Skeletal muscle satellite cell (primary cell): ENCODE data around the gene GNRH2.
"Not testable (repeated sequence)": the region's sequence is repeated elsewhere in the genome, so short reads cannot be mapped to it uniquely, and the experiment has no call there.

Experiments used
- H3K27me3 ChIP-seq: 2 replicates; pipeline ENCODE4 v1.7.0; 2013; ENCODE audit warnings: low read length; ENCODE audit not compliant: control insufficient read depth, insufficient read depth
- H3K36me3 ChIP-seq: 2 replicates; pipeline ENCODE4 v1.7.0; 2013; ENCODE audit warnings: mild to moderate bottlenecking, control low read depth, low read length; ENCODE audit not compliant: insufficient read depth
- H3K4me1 ChIP-seq: 2 replicates; pipeline ENCODE4 v1.7.0; 2013; ENCODE audit warnings: low read length; ENCODE audit not compliant: control insufficient read depth, insufficient read depth
- H3K4me2 ChIP-seq: 2 replicates; pipeline ENCODE4 v1.7.0; 2013; ENCODE audit warnings: mild to moderate bottlenecking, low read length
- H3K4me3 ChIP-seq: 2 replicates; pipeline ENCODE4 v1.7.0; 2013; ENCODE audit warnings: low read length
- H3K9ac ChIP-seq: 2 replicates; pipeline ENCODE4 v1.7.0; 2013; ENCODE audit warnings: mild to moderate bottlenecking, low read depth, low read length, moderate library complexity
- H3K9me3 ChIP-seq: replicated peaks from 2 replicates; pipeline ENCODE4 v1.7.0; 2013; ENCODE audit warnings: mild to moderate bottlenecking, control low read depth, low read length

Gene GNRH2

GRCh38 chr20:3044336-3044965, 1.0 kb downstream of the GNRH2 start:
- Histone ChIP-seq H3K36me3 (peaks cover 31% of the 10 kb centered on the region), H3K9me3 (no peaks in the 10 kb centered on the region), H3K27me3 (no peaks in the 10 kb centered on the region), H3K4me1 (peaks cover 27% of the 10 kb centered on the region), H3K4me3 (no peak overlapping the region), H3K9ac (no peak overlapping the region), H3K4me2 (no peak overlapping the region)

GRCh38 chr20:3045042-3045815, 1.8 kb downstream of the GNRH2 start:
- H3K4me3 ChIP-seq: peak overlapping the region; percentile 98
- peaks cover 27% of the 10 kb centered on the region for H3K4me1 ChIP-seq
- H3K9ac ChIP-seq: peak overlapping the region; percentile 90
- H3K9me3 ChIP-seq: no peaks in the 10 kb centered on the region
- H3K27me3 ChIP-seq: no peaks in the 10 kb centered on the region
- H3K4me2 ChIP-seq: peak overlapping the region; percentile 94
- H3K36me3 ChIP-seq: peaks cover 30% of the 10 kb centered on the region

- peak within 1 kb of the TSS; percentile 98 for H3K4me3 ChIP-seq
- peak within 1 kb of the TSS; percentile 94 for H3K4me2 ChIP-seq
- peaks cover 27% of the 10 kb centered on the region for H3K4me1 ChIP-seq
- no peaks in the 10 kb centered on the region for H3K27me3 ChIP-seq
- H3K9ac ChIP-seq: peak within 1 kb of the TSS; percentile 90
- no peaks in the 10 kb centered on the region for H3K9me3 ChIP-seq
- H3K36me3 ChIP-seq: peaks cover 29% of the 10 kb centered on the region
These were observed 2.6 kb downstream of the GNRH2 start, which contains the start of gene MRPS26 for GRCh38 chr20:3045816-3046676. Gene MRPS26, plus strand, starts transcription at chr20:3046052. Its CDS starts 17 bp downstream, at chr20:3046069.

- peaks cover 25% of the 10 kb centered on the region for H3K4me1 ChIP-seq
- peak overlapping the region; percentile 90 for H3K9ac ChIP-seq
- peaks cover 29% of the 10 kb centered on the region for H3K36me3 ChIP-seq
- H3K4me3 ChIP-seq: peak overlapping the region; percentile 98
- H3K27me3 ChIP-seq: no peaks in the 10 kb centered on the region
- H3K4me2 ChIP-seq: peak overlapping the region; percentile 94
- no peaks in the 10 kb centered on the region for H3K9me3 ChIP-seq
These were observed 3.4 kb downstream of the GNRH2 start for GRCh38 chr20:3046677-3047462.

GRCh38 chr20:3047486-3048419, 4.3 kb downstream of the GNRH2 start:
- Histone ChIP-seq H3K4me1 (peaks cover 21% of the 10 kb centered on the region), H3K9ac (no peak overlapping the region), H3K27me3 (no peaks in the 10 kb centered on the region), H3K9me3 (no peaks in the 10 kb centered on the region), H3K4me2 (peak overlapping the region; percentile 94), H3K4me3 (no peak overlapping the region), H3K36me3 (peaks cover 29% of the 10 kb centered on the region)

- no peak overlapping the region for H3K9ac ChIP-seq
- H3K27me3 ChIP-seq: no peaks in the 10 kb centered on the region
- no peak overlapping the region for H3K4me2 ChIP-seq
- H3K4me3 ChIP-seq: no peak overlapping the region
- no peaks in the 10 kb centered on the region for H3K9me3 ChIP-seq
- peaks cover 23% of the 10 kb centered on the region for H3K36me3 ChIP-seq
- peaks cover 10% of the 10 kb centered on the region for H3K4me1 ChIP-seq
These were observed 8.1 kb downstream of the GNRH2 start for GRCh38 chr20:3051385-3052019.

- Histone ChIP-seq H3K9me3 (no peaks in the 10 kb centered on the region), H3K4me1 (no peaks in the 10 kb centered on the region), H3K27me3 (no peaks in the 10 kb centered on the region), H3K4me3 (no peak overlapping the region), H3K36me3 (no peaks in the 10 kb centered on the region), H3K9ac (no peak overlapping the region), H3K4me2 (no peak overlapping the region)
These were observed 16.1 kb downstream of the GNRH2 start for GRCh38 chr20:3059489-3059888.

GRCh38 chr20:3064119-3064518, 20.7 kb downstream of the GNRH2 start:
- H3K36me3 ChIP-seq, H3K4me3 ChIP-seq, H3K4me2 ChIP-seq, H3K9ac ChIP-seq, H3K9me3 ChIP-seq, H3K27me3 ChIP-seq: not testable (repeated sequence)
- H3K4me1 ChIP-seq: peaks cover 23% of the 10 kb centered on the region

GRCh38 chr20:3067139-3068014, 24.0 kb downstream of the GNRH2 start:
- Histone ChIP-seq H3K9me3 (no peaks in the 10 kb centered on the region), H3K36me3 (no peaks in the 10 kb centered on the region)

More at GRCh38 chr20:3067139-3068014, 24.0 kb downstream of the GNRH2 start:
- H3K4me1 ChIP-seq: peaks cover 24% of the 10 kb centered on the region
- peaks cover 14% of the 10 kb centered on the region for H3K27me3 ChIP-seq
- no peak overlapping the region for H3K4me2 ChIP-seq
- no peak overlapping the region for H3K4me3 ChIP-seq
- H3K9ac ChIP-seq: no peak overlapping the region
